Stimulated activated CD4-positive, alpha-beta T cell treated with anti-CD3 and anti-CD28 coated beads, TNF-alpha, amount 100 ng/mL, for 48 hours (primary cell): ENCODE measurements around the gene SUFU.

ENCODE experiments used
- DNase-seq, 3 donors: peaks; one replicate each; pipeline ENCODE4 v3.0.0-alpha.2; 2020; ENCODE audit warnings: low read depth in 3 of 3

SUFU gene

GRCh38 chr10:102641402-102641801 lies 137.6 kb downstream of the SUFU start:
- DNase-seq: no peak

GRCh38 chr10:102641880-102642735 lies 138.3 kb downstream of the SUFU start:
- peak; percentile 97 to 98 (median 97) for DNase-seq

- DNase-seq: no peak
Measured at GRCh38 chr10:102642736-102643335, 139.1 kb downstream of the SUFU start.

- no peak for DNase-seq
Measured at GRCh38 chr10:102643336-102644065, 139.7 kb downstream of the SUFU start.

GRCh38 chr10:102644066-102644645 lies 140.4 kb downstream of the SUFU start, which contains the start of gene TRIM8:
TSS of gene TRIM8 (plus strand) at chr10:102644479. CDS start at chr10:102644618, 139 bp downstream.
- DNase-seq: no peak

- peak in 2 of 3 donors; percentile 69 to 70 for DNase-seq
Measured at GRCh38 chr10:102644646-102645387, 141.0 kb downstream of the SUFU start.

- no peak for DNase-seq
Measured at GRCh38 chr10:102645388-102645740, 141.6 kb downstream of the SUFU start.

GRCh38 chr10:102645741-102646609 lies 142.2 kb downstream of the SUFU start:
- peak in 2 of 3 donors; percentile 59 to 65 for DNase-seq

- DNase-seq: peak in 1 of 3 donors; percentile 46
Measured at GRCh38 chr10:102646610-102647442, 143.1 kb downstream of the SUFU start.

GRCh38 chr10:102647443-102648268 lies 143.9 kb downstream of the SUFU start:
- DNase-seq: no peak

GRCh38 chr10:102648269-102648888 lies 144.6 kb downstream of the SUFU start:
- no peak for DNase-seq

GRCh38 chr10:102648889-102649796 lies 145.4 kb downstream of the SUFU start:
- DNase-seq: no peak

- no peak for DNase-seq
Measured at GRCh38 chr10:102649797-102650654, 146.3 kb downstream of the SUFU start.

GRCh38 chr10:102650655-102651454 lies 147.1 kb downstream of the SUFU start:
- DNase-seq: no peak

- no peak for DNase-seq
Measured at GRCh38 chr10:102651455-102652169, 147.8 kb downstream of the SUFU start.
